VCaP (cell line): ENCODE measurements around the gene CHAC1.

ENCODE experiments used
- H3K27ac ChIP-seq: fragments of 450-650 bp; 2 replicates; pipeline ENCODE4 v1.5.1; 2017
- TF ChIP-seq, protein P1 (sequence below): fragments of 450-650 bp; conservative IDR thresholded peaks from 2 replicates; pipeline ENCODE4 v1.5.1; 2017; ENCODE audit warnings: mild to moderate bottlenecking, moderate library complexity

CHAC1 gene

DNA sequence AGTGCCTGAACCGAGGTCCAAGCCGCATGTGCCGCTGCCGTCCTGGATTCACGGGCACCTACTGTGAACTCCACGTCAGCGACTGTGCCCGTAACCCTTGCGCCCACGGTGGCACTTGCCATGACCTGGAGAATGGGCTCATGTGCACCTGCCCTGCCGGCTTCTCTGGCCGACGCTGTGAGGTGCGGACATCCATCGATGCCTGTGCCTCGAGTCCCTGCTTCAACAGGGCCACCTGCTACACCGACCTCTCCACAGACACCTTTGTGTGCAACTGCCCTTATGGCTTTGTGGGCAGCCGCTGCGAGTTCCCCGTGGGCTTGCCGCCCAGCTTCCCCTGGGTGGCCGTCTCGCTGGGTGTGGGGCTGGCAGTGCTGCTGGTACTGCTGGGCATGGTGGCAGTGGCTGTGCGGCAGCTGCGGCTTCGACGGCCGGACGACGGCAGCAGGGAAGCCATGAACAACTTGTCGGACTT lies 17.0 kb upstream of the CHAC1 start:
- no peak overlapping the region for H3K27ac ChIP-seq
- TF ChIP-seq, protein P1, sequence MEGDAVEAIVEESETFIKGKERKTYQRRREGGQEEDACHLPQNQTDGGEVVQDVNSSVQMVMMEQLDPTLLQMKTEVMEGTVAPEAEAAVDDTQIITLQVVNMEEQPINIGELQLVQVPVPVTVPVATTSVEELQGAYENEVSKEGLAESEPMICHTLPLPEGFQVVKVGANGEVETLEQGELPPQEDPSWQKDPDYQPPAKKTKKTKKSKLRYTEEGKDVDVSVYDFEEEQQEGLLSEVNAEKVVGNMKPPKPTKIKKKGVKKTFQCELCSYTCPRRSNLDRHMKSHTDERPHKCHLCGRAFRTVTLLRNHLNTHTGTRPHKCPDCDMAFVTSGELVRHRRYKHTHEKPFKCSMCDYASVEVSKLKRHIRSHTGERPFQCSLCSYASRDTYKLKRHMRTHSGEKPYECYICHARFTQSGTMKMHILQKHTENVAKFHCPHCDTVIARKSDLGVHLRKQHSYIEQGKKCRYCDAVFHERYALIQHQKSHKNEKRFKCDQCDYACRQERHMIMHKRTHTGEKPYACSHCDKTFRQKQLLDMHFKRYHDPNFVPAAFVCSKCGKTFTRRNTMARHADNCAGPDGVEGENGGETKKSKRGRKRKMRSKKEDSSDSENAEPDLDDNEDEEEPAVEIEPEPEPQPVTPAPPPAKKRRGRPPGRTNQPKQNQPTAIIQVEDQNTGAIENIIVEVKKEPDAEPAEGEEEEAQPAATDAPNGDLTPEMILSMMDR: no peak

DNA sequence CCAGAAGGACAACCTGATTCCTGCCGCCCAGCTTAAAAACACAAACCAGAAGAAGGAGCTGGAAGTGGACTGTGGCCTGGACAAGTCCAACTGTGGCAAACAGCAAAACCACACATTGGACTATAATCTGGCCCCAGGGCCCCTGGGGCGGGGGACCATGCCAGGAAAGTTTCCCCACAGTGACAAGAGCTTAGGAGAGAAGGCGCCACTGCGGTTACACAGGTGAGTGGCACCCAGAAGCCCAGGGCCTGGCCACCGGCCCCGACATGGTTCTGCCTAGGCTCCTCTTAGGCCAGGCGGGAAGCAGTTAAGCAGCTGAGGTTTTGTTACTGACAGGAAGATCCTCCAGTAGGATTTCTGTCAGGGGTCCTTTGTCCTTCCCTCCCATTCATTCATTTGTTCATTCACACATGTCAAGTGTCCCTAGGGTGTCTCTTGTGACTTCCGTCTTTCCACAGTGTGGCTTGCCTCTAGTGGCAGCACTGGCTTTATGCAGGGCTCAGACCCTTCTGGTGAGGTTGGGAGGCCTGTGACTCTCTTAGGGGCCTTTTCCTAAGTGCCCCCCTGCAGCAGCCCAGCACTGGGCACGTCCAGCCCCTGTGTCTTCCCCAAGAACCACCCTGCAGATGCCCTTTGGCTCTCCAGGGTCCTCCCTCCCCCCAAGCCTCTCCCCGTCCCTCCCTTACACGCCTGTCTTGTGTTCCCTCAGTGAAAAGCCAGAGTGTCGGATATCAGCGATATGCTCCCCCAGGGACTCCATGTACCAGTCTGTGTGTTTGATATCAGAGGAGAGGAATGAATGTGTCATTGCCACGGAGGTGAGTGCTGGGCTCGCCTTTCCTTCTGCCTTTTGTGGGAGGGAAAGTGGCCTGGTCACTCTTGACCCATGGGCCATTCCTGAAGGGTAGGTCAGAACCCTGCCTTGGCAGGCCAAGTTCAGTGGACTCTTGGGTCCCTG lies 16.3 kb upstream of the CHAC1 start:
- TF ChIP-seq, protein P1: no peak
- peak overlapping the region; percentile 62 for H3K27ac ChIP-seq

DNA sequence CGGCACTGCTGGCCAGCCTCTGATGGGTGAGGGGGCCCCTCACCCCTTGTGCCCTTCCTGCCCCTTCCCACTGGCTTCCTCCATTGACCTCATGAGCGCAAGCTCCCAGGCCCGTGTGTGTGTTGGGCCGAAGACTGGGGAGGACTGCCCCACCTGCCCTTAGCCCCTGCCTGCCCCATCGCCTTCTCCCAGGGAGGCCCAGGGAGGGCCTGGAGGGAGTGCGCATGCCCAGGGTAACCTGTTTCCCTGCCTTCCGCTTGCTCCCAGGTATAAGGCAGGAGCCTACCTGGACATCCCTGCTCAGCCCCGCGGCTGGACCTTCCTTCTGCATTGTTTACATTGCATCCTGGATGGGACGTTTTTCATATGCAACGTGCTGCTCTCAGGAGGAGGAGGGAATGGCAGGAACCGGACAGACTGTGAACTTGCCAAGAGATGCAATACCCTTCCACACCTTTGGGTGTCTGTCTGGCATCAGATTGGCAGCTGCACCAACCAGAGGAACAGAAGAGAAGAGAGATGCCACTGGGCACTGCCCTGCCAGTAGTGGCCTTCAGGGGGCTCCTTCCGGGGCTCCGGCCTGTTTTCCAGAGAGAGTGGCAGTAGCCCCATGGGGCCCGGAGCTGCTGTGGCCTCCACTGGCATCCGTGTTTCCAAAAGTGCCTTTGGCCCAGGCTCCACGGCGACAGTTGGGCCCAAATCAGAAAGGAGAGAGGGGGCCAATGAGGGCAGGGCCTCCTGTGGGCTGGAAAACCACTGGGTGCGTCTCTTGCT lies 15.3 kb upstream of the CHAC1 start:
- peak overlapping the region; percentile 62 for H3K27ac ChIP-seq
- TF ChIP-seq, protein P1: peak; percentile 83

DNA sequence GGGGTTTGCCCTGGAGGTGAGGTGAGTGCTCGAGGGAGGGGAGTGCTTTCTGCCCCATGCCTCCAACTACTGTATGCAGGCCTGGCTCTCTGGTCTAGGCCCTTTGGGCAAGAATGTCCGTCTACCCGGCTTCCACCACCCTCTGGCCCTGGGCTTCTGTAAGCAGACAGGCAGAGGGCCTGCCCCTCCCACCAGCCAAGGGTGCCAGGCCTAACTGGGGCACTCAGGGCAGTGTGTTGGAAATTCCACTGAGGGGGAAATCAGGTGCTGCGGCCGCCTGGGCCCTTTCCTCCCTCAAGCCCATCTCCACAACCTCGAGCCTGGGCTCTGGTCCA lies 14.8 kb upstream of the CHAC1 start:
- H3K27ac ChIP-seq: peak overlapping the region; percentile 62
- TF ChIP-seq, protein P1: no peak

DNA sequence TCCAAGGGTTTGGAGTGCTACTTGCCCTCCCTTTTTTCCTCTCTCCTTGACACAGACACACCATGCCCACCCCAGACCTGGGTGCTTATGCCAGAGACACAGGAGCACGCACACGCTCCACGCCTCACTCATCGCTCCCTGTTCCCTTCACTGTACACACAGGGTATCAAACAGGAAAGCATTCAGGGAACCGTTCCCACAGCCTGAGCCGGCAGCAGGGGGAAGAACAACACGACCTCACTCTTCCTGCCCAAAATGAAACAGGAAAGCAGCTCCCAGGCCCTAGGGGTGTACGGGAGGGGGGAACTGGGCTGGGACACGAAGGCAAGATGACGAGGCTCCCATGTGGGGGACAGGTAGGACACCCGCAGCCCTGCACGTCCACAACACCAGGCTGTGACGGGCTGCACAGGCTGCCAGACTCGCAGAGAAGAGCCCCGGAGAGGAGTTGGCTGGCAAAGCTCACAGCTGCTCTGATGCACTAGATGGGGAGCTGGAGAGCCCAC lies 12.9 kb upstream of the CHAC1 start:
- TF ChIP-seq, protein P1: no peak
- no peak overlapping the region for H3K27ac ChIP-seq

DNA sequence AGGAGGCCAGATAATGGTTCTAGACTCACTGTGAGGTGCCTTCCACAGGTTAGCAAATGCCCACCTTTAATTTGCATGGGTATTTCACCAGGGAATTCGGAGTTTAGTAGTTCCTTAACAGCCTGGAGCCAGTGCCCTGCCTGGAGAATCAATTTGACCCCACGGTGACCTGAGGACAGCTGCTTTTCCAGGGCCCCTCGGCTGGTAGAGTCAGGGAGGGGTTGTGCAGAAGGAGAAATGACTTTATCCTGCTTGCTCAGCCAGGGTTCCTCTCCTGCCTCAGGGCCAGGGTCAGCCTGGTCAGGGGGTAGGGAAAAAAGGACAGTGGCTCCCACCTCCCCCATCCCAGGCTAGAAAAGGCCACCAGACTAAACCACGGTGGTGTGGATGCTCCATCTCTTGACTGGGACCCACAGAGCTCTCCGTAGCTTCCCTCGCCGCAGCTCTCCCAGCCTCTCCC lies 12.2 kb upstream of the CHAC1 start:
- H3K27ac ChIP-seq: peak overlapping the region; percentile 85
- TF ChIP-seq, protein P1: no peak
